Upper lobe of right lung (tissue), 1 donor: Measurements from ENCODE around the gene SLC9A8. TPM values are rescaled to one million over a fixed set of nuclear protein-coding genes. Genes with fewer than 3 reads are reported as not detected.
"Not testable (repeated sequence)": the region's sequence is repeated elsewhere in the genome, so short reads cannot be mapped to it uniquely, and the experiment has no call there.

Experiments
- ATAC-seq: fragments of 200-7000 bp; cut with Tn5 transposase; one replicate; pipeline ENCODE4 v1.9.1; 2020; ENCODE audit warnings: mild to moderate bottlenecking, moderate library complexity
- DNase-seq: peaks from one replicate; pipeline ENCODE4 v3.0.0-alpha.2; 2020
- H3K27ac ChIP-seq: fragments of 200-600 bp; one replicate; pipeline ENCODE4 v1.8.0; 2022
- H3K27me3 ChIP-seq: fragments of 200-600 bp; one replicate; pipeline ENCODE4 v1.8.0; 2022; ENCODE audit warnings: mild to moderate bottlenecking
- H3K36me3 ChIP-seq: fragments of 200-600 bp; one replicate; pipeline ENCODE4 v1.8.0; 2022
- H3K4me1 ChIP-seq: fragments of 200-600 bp; one replicate; pipeline ENCODE4 v1.8.0; 2022
- H3K4me3 ChIP-seq: fragments of 200-600 bp; one replicate; pipeline ENCODE4 v1.8.0; 2022; ENCODE audit warnings: mild to moderate bottlenecking
- H3K9me3 ChIP-seq: fragments of 200-600 bp; one replicate; pipeline ENCODE4 v1.8.0; 2022
- CTCF ChIP-seq: fragments of 200-600 bp; IDR thresholded peaks from one replicate; pipeline ENCODE4 v1.8.0; 2022; ENCODE audit warnings: antibody characterized with exemption
- intact Hi-C: fragments of 100-400 bp; cut with DNase I; formaldehyde crosslinking; loops from one replicate; pipeline ENCODE4 v1.11.0; 2022
- total RNA-seq: library from RNA; stranded (reverse); fragmentation: NEBNext Ultra II Directional; extraction: Animal tissue kit (Norgen Biotek cat#: 25700); gene quantifications from one replicate; pipeline ENCODE4 v1.2.1, GENCODE V29; 2021
- donor health status: DM: no; HTN: yes; CAD: no; lungs with severe emphysema.

The SLC9A8 gene
- total RNA-seq, 1 donor from 2014 or later: 15.0 TPM

- Histone ChIP-seq H3K27ac (peak overlapping the region; percentile 43), H3K27me3 (no peaks in the 10 kb centered on the region), H3K4me1 (peaks cover 64% of the 10 kb centered on the region), H3K9me3 (no peaks in the 10 kb centered on the region), H3K36me3 (no peaks in the 10 kb centered on the region), H3K4me3 (no peak overlapping the region)
- intact Hi-C loops: no loop called here
- DNase-seq: peak; percentile 68
- peak; percentile 64 for ATAC-seq
- no peak for TF ChIP-seq CTCF
These were observed 44.2 kb upstream of the SLC9A8 start for GRCh38 chr20:49768204-49769047.

GRCh38 chr20:49769048-49769581 lies 43.5 kb upstream of the SLC9A8 start:
- Histone ChIP-seq H3K27ac (peak overlapping the region; percentile 43), H3K4me3 (no peak overlapping the region), H3K36me3 (no peaks in the 10 kb centered on the region), H3K4me1 (peaks cover 64% of the 10 kb centered on the region), H3K9me3 (no peaks in the 10 kb centered on the region), H3K27me3 (no peaks in the 10 kb centered on the region)
- DNase-seq (no peak), ATAC-seq (no peak)
- intact Hi-C loops: no loop called here
- no peak for TF ChIP-seq CTCF

- Histone ChIP-seq H3K4me1 (peaks cover 55% of the 10 kb centered on the region), H3K4me3 (no peak overlapping the region), H3K36me3 (no peaks in the 10 kb centered on the region), H3K9me3 (no peaks in the 10 kb centered on the region), H3K27ac (no peak overlapping the region), H3K27me3 (no peaks in the 10 kb centered on the region)
- no peak for ATAC-seq
- intact Hi-C loops: no loop called here
- TF ChIP-seq CTCF: no peak
- no peak for DNase-seq
These were observed 42.0 kb upstream of the SLC9A8 start for GRCh38 chr20:49770634-49771033.

- H3K36me3 ChIP-seq, H3K27me3 ChIP-seq, ATAC-seq, H3K27ac ChIP-seq, DNase-seq, H3K4me3 ChIP-seq, intact Hi-C loops, H3K9me3 ChIP-seq: not testable (repeated sequence)
- H3K4me1 ChIP-seq: peaks cover 35% of the 10 kb centered on the region
These were observed 38.4 kb upstream of the SLC9A8 start for GRCh38 chr20:49774213-49774612.

GRCh38 chr20:49775229-49775693 lies 37.4 kb upstream of the SLC9A8 start:
- no peak overlapping the region for H3K4me3 ChIP-seq
- peaks cover 32% of the 10 kb centered on the region for H3K4me1 ChIP-seq
- peak; percentile 71 for DNase-seq
- no peaks in the 10 kb centered on the region for H3K9me3 ChIP-seq
- peak; percentile 82 for ATAC-seq
- H3K27ac ChIP-seq: peak overlapping the region; percentile 80
- intact Hi-C loops: no loop called here
- TF ChIP-seq CTCF: no peak
- no peaks in the 10 kb centered on the region for H3K36me3 ChIP-seq
- no peaks in the 10 kb centered on the region for H3K27me3 ChIP-seq

GRCh38 chr20:49779972-49780371 lies 32.7 kb upstream of the SLC9A8 start:
- no peak for TF ChIP-seq CTCF
- Histone ChIP-seq H3K4me1 (peaks cover 16% of the 10 kb centered on the region), H3K4me3 (no peak overlapping the region), H3K36me3 (no peaks in the 10 kb centered on the region), H3K9me3 (no peaks in the 10 kb centered on the region), H3K27me3 (no peaks in the 10 kb centered on the region), H3K27ac (no peak overlapping the region)
- ATAC-seq (no peak), DNase-seq (no peak)
- intact Hi-C loops: no loop called here
